SK-N-SH (cell line): ENCODE results near the gene AUP1. TPM values are rescaled to one million over a fixed set of nuclear protein-coding genes. Genes with fewer than 3 reads are reported as not detected.

Source experiments
- CTCF ChIA-PET: fragments of 300-600, 350-600 bp; formaldehyde crosslinking; extraction: SDS; loops from one replicate; lab custom pipeline; 2021; lab: Yijun Ruan, JAX
- POLR2A ChIA-PET: fragments of 350-600 bp; sonication (Branson Sonifier 250); formaldehyde crosslinking; extraction: SDS; loops from one replicate; lab custom pipeline; 2020; ENCODE audit warnings: antibody characterized with exemption, inconsistent platforms; lab: Yijun Ruan, JAX
- DNase-seq: peaks from one replicate; pipeline ENCODE4 v3.0.0; 2012
- H2AFZ ChIP-seq: fragments of 200-600 bp; sonication (generic); 2 replicates; pipeline ENCODE4 v1.8.1; 2016; ENCODE audit warnings: antibody characterized with exemption, mild to moderate bottlenecking, low read depth
- H3F3A ChIP-seq: fragments of 200-600 bp; sonication (generic); replicated peaks from 2 replicates; pipeline ENCODE3; 2016; ENCODE audit warnings: antibody characterized with exemption, mild to moderate bottlenecking; ENCODE audit not compliant: insufficient read depth
- H3K27ac ChIP-seq, 2 experiments: fragments of 200-500 bp in 1 of 2; fragments of 200-600 bp in 1 of 2; sonication (Bioruptor generic) in 1 of 2; sonication (generic), shearing (Covaris generic) in 1 of 2; 2 replicates each; pipeline versions ENCODE4 v1.5.1 to v1.6.1; 2014 to 2016; ENCODE audit warnings: low read depth in 2 of 2, inconsistent platforms in 1 of 2, low read length in 1 of 2, mild to moderate bottlenecking in 1 of 2, mixed read lengths in 1 of 2
- H3K27me3 ChIP-seq: fragments of 200-600 bp; sonication (generic), shearing (Covaris generic); 2 replicates; pipeline ENCODE4 v1.6.1; 2016; ENCODE audit warnings: mixed run types; ENCODE audit not compliant: insufficient read depth
- H3K36me3 ChIP-seq, 2 experiments: fragments of 200-500 bp in 1 of 2; fragments of 200-600 bp in 1 of 2; sonication (Bioruptor generic) in 1 of 2; sonication (generic) in 1 of 2; replicated peaks in 1 of 2; 2 replicates each; pipeline versions ENCODE3 to v1.5.1; 2014 to 2016; ENCODE audit warnings: low read length in 1 of 2, mild to moderate bottlenecking in 1 of 2; ENCODE audit not compliant: insufficient read depth in 2 of 2, control insufficient read depth in 1 of 2
- H3K4me1 ChIP-seq, 2 experiments: fragments of 200-500 bp in 1 of 2; fragments of 200-600 bp in 1 of 2; sonication (Bioruptor generic) in 1 of 2; sonication (generic), shearing (Covaris generic) in 1 of 2; 2 replicates each; pipeline versions ENCODE4 v1.5.1 to v1.6.1; 2014 to 2016; ENCODE audit warnings: low read depth in 1 of 2, low read length in 1 of 2, mixed run types in 1 of 2; ENCODE audit not compliant: insufficient read depth in 2 of 2, control insufficient read depth in 1 of 2
- H3K4me2 ChIP-seq: fragments of 200-600 bp; sonication (generic), shearing (Covaris generic); 2 replicates; pipeline ENCODE4 v1.6.1; 2017; ENCODE audit warnings: mixed run types
- H3K4me3 ChIP-seq, 2 experiments: fragments of 200-500 bp in 1 of 2; fragments of 200-600 bp in 1 of 2; sonication (Bioruptor generic) in 1 of 2; sonication (generic), shearing (Covaris generic) in 1 of 2; 2 replicates each; pipeline versions ENCODE4 v1.5.1 to v1.8.1; 2014 to 2016; ENCODE audit warnings: low read depth in 2 of 2, inconsistent platforms in 1 of 2, low read length in 1 of 2, mild to moderate bottlenecking in 1 of 2, mixed read lengths in 1 of 2, moderate library complexity in 1 of 2
- H3K79me2 ChIP-seq: fragments of 200-600 bp; sonication (generic); 2 replicates; pipeline ENCODE4 v1.8.1; 2017; ENCODE audit warnings: mild to moderate bottlenecking; ENCODE audit not compliant: insufficient read depth
- H3K9ac ChIP-seq: fragments of 200-600 bp; sonication (generic); 2 replicates; pipeline ENCODE4 v1.6.1; 2017; ENCODE audit warnings: mixed run types
- H3K9me2 ChIP-seq: fragments of 200-600 bp; sonication (generic); 2 replicates; pipeline ENCODE4 v1.6.1; 2017; ENCODE audit warnings: mixed run types
- H3K9me3 ChIP-seq: fragments of 200-600 bp; sonication (generic); 2 replicates; pipeline ENCODE4 v1.6.1; 2017; ENCODE audit warnings: mixed run types, mild to moderate bottlenecking, moderate library complexity
- H4K20me1 ChIP-seq: fragments of 200-600 bp; sonication (generic); 2 replicates; pipeline ENCODE4 v1.6.1; 2017; ENCODE audit warnings: mild to moderate bottlenecking, mixed run types; ENCODE audit not compliant: insufficient read depth
- ELF1 ChIP-seq: IDR thresholded peaks from 2 replicates; pipeline ENCODE4 v1.4.0; 2012
- EP300 ChIP-seq, 2 experiments: IDR thresholded peaks; 2 replicates each; pipeline versions ENCODE4 v1.4.0 to v1.6.1; 2012; ENCODE audit warnings: borderline replicate concordance in 1 of 2, low read depth in 1 of 2, low read length in 1 of 2
- EZH2phosphoT487 ChIP-seq: fragments of 200-600 bp; sonication (generic); IDR thresholded peaks from 2 replicates; pipeline ENCODE4 v1.6.1; 2017; ENCODE audit warnings: low read depth, mixed run types, mild to moderate bottlenecking, antibody characterized with exemption, moderate library complexity, borderline replicate concordance
- FOXM1 ChIP-seq: IDR thresholded peaks from 2 replicates; pipeline ENCODE4 v1.4.0; 2012; ENCODE audit warnings: low read depth, mild to moderate bottlenecking
- GABPA ChIP-seq: IDR thresholded peaks from 2 replicates; pipeline ENCODE4 v1.4.0; 2012; ENCODE audit warnings: low read depth, mild to moderate bottlenecking
- IRF3 ChIP-seq: fragments of 150-350 bp; IDR thresholded peaks from 2 replicates; pipeline ENCODE4 v1.6.1; 2016; ENCODE audit warnings: mild to moderate bottlenecking, low read depth, low read length
- JUND ChIP-seq: IDR thresholded peaks from 2 replicates; pipeline ENCODE4 v1.4.0; 2012
- MXI1 ChIP-seq: IDR thresholded peaks from 2 replicates; pipeline ENCODE4 v1.6.1; 2012; ENCODE audit warnings: mild to moderate bottlenecking, low read depth, low read length, improper control_type of control experiment
- NFIC ChIP-seq: IDR thresholded peaks from 2 replicates; pipeline ENCODE4 v1.4.0; 2012; ENCODE audit warnings: borderline replicate concordance
- NRF1 ChIP-seq: IDR thresholded peaks from 2 replicates; pipeline ENCODE4 v1.6.1; 2012; ENCODE audit warnings: low read depth, mild to moderate bottlenecking, low read length
- POLR2AphosphoS5 ChIP-seq: IDR thresholded peaks from 2 replicates; pipeline ENCODE4 v1.6.1; 2012; ENCODE audit warnings: low read depth, low read length
- RCOR1 ChIP-seq: fragments of 150-350 bp; IDR thresholded peaks from 2 replicates; pipeline ENCODE4 v1.6.1; 2017; ENCODE audit warnings: antibody characterized with exemption, low read length
- RFX5 ChIP-seq: IDR thresholded peaks from 2 replicates; pipeline ENCODE4 v1.6.1; 2012; ENCODE audit warnings: mild to moderate bottlenecking, improper control_type of control experiment, low read length
- RXRA ChIP-seq: IDR thresholded peaks from 2 replicates; pipeline ENCODE4 v1.4.0; 2012; ENCODE audit warnings: low read depth, mild to moderate bottlenecking, borderline replicate concordance
- SIN3A ChIP-seq: IDR thresholded peaks from 2 replicates; pipeline ENCODE4 v1.6.1; 2012; ENCODE audit warnings: low read depth, mild to moderate bottlenecking, low read length, moderate library complexity, borderline replicate concordance
- TAF1 ChIP-seq: IDR thresholded peaks from 2 replicates; pipeline ENCODE4 v1.6.1; 2012; ENCODE audit warnings: low read depth, mild to moderate bottlenecking, low read length, moderate library complexity, borderline replicate concordance
- TCF12 ChIP-seq: IDR thresholded peaks from 2 replicates; pipeline ENCODE4 v1.4.0; 2012
- USF2 ChIP-seq: fragments of 150-350 bp; IDR thresholded peaks from 2 replicates; pipeline ENCODE4 v1.6.1; 2017; ENCODE audit warnings: antibody characterized with exemption, low read length, low read depth, borderline replicate concordance
- YY1 ChIP-seq: IDR thresholded peaks from 2 replicates; pipeline ENCODE4 v1.4.0; 2012; ENCODE audit warnings: low read depth, mild to moderate bottlenecking
- WGBS: methylation state at CpG from one replicate; pipeline ENCODE4 v1.1.6; 2017; ENCODE audit warnings: low lambda C conversion rate; 5-methylcytosine and 5-hydroxymethylcytosine counted together
- polyA plus RNA-seq, 3 experiments: library from polyadenylated mRNA; depleted of rRNA; stranded (reverse); fragments of >200 nt; gene quantifications; 2 replicates each; pipeline ENCODE4 v1.2.3, GENCODE V29; 2012
- TF ChIP-seq, protein P1 (sequence below): IDR thresholded peaks from 2 replicates; pipeline ENCODE4 v1.6.1; 2012; ENCODE audit warnings: mild to moderate bottlenecking, low read depth, low read length, moderate library complexity

AUP1 gene
- polyA plus RNA-seq, 1 of the 3 experiments (the other 2 are of a cell fraction), result 118 TPM

- Histone ChIP-seq H3F3A (peaks cover 13% of the 10 kb centered on the region), H3K4me3 (peak overlapping the region; percentile 86 to 91), H3K4me1 (peaks cover 9 to 43% of the 10 kb centered on the region in 2 experiments; a peak in 3 of 4 replicates), H3K36me3 (peaks cover 15 to 24% of the 10 kb centered on the region in 2 experiments), H3K27me3 (no peaks in the 10 kb centered on the region), H3K79me2 (peaks cover 66% of the 10 kb centered on the region), H3K27ac (peak overlapping the region; percentile 92 to 95; a peak in 3 of 4 replicates), H3K9ac (peak overlapping the region; percentile 91), H3K9me3 (no peaks in the 10 kb centered on the region), H3K9me2 (no peaks in the 10 kb centered on the region), H4K20me1 (no peaks in the 10 kb centered on the region), H3K4me2 (peak overlapping the region; percentile 98), H2AFZ (no peak overlapping the region)
- ChIA-PET CTCF (interaction anchor here (0.7 to 1.7 kb wide), 6 partner anchors 20 to 69 kb away, joined by 3 to 10 read pairs (median 6); partner anchors contain the start of genes CCDC142, PCGF1 and TTC31), POLR2A (no interaction called here)
- no peak for TF ChIP-seq IRF3
- TF ChIP-seq MXI1, result peak; percentile 25; the same call in 1 of the 2 replicates
- 86% methylated on average over 21 of the region's 21 CpGs for WGBS
- DNase-seq, result no peak
Measured at GRCh38 chr2:74551942-74552913, 22.7 kb upstream of the AUP1 start.

DNA sequence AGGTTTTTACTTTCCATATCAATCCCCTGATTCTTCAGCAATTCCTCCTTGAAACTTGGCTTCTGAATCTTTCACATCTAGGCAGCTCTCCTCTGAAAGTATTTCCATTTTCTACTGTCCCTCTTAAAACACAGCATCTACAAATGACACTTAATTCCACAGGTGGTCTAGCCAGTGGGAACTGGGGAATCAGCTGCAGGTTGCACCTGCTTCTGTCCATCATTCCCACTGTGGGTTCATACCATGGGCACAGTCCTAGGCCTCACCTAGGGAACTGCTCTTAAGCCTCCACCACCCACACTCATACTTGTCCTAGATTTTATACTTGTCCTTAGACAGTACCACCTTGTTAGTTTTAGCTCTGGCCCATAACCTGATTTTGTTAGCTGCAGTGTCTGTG lies 22.0 kb upstream of the AUP1 start:
- Histone ChIP-seq H3K27ac (no peak overlapping the region), H3K79me2 (peaks cover 66% of the 10 kb centered on the region), H3K9me3 (no peaks in the 10 kb centered on the region), H3F3A (peaks cover 13% of the 10 kb centered on the region), H3K4me1 (peaks cover 9 to 43% of the 10 kb centered on the region in 2 experiments; a peak in 3 of 4 replicates), H2AFZ (no peak overlapping the region), H3K36me3 (peaks cover 8 to 20% of the 10 kb centered on the region in 2 experiments), H3K4me3 (no peak overlapping the region), H3K4me2 (peak overlapping the region; percentile 98), H3K27me3 (no peaks in the 10 kb centered on the region), H3K9me2 (no peaks in the 10 kb centered on the region), H4K20me1 (no peaks in the 10 kb centered on the region), H3K9ac (no peak overlapping the region)
- ChIA-PET POLR2A (no interaction called here), CTCF (interaction anchor here (0.7 to 1.7 kb wide), 4 partner anchors 19 to 46 kb away, joined by 3 to 10 read pairs (median 4); partner anchors contain the start of gene PCGF1)
- no peak for TF ChIP-seq EZH2phosphoT487
- TF ChIP-seq IRF3, result no peak
- TF ChIP-seq, protein P1, sequence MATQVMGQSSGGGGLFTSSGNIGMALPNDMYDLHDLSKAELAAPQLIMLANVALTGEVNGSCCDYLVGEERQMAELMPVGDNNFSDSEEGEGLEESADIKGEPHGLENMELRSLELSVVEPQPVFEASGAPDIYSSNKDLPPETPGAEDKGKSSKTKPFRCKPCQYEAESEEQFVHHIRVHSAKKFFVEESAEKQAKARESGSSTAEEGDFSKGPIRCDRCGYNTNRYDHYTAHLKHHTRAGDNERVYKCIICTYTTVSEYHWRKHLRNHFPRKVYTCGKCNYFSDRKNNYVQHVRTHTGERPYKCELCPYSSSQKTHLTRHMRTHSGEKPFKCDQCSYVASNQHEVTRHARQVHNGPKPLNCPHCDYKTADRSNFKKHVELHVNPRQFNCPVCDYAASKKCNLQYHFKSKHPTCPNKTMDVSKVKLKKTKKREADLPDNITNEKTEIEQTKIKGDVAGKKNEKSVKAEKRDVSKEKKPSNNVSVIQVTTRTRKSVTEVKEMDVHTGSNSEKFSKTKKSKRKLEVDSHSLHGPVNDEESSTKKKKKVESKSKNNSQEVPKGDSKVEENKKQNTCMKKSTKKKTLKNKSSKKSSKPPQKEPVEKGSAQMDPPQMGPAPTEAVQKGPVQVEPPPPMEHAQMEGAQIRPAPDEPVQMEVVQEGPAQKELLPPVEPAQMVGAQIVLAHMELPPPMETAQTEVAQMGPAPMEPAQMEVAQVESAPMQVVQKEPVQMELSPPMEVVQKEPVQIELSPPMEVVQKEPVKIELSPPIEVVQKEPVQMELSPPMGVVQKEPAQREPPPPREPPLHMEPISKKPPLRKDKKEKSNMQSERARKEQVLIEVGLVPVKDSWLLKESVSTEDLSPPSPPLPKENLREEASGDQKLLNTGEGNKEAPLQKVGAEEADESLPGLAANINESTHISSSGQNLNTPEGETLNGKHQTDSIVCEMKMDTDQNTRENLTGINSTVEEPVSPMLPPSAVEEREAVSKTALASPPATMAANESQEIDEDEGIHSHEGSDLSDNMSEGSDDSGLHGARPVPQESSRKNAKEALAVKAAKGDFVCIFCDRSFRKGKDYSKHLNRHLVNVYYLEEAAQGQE, result no peak
- no peak for TF ChIP-seq RXRA
- TF ChIP-seq POLR2AphosphoS5, result no peak
- no peak for TF ChIP-seq MXI1
- TF ChIP-seq SIN3A, result no peak
- TF ChIP-seq USF2, result no peak
- no peak for TF ChIP-seq RCOR1
- no peak for TF ChIP-seq NRF1
- no peak for TF ChIP-seq YY1
- no peak for TF ChIP-seq JUND
- no peak for TF ChIP-seq TAF1
- TF ChIP-seq GABPA, result no peak
- no peak for TF ChIP-seq NFIC
- TF ChIP-seq TCF12, result no peak
- no peak for TF ChIP-seq FOXM1
- TF ChIP-seq EP300 (IDR thresholded peaks at IDR 0.05; ENCODE audit: borderline replicate concordance in 1 of 2, low read depth in 1 of 2, low read length in 1 of 2), result no peak
- no peak for TF ChIP-seq RFX5
- no peak for TF ChIP-seq ELF1
- no peak for DNase-seq
